Measurements from ENCODE around the gene HIPK1.

DNA sequence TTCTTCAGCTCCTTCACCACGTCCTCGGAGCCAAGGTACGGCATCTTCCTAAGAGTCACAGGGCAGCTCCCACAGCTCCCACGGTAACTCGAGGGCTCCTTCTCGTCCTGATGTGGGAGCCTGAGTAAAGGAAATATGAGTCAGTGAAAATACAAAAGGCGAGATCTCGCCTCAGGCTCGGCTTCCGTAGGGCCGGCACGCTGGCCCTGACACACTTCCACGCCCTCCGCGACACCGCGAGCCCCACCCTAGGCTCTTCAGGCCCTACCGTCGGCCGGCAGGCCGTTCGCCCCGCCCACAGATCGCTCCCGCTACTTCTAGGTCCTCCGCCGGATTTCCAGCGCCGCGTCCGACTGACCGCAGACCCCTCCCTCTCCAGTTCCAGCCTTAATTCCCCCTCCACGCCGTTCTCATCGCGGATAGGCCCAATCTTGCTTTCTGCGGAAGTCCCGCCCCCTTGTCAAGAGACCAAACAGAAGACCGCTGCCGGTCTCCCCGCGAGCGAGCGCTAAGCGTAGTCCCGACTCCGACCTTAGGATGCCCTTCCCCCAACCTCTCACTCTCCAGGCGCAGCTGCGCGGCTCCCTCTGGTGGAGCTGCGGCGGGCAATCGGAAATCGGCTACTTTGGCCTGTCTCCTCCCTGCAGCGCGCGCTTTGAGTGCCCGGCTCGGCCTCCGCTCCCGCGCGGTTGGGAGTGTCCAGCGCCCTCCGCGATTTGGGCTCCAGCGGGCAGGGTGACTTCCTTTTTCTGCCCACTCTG is 24.3 kb upstream of the HIPK1 start, which contains the start of the genes AP4B1 and DCLRE1B:
- TF ChIP-seq YY1 (IDR thresholded peaks at IDR 0.05; ENCODE audit: insufficient read depth, insufficient read length): peak; percentile 36
- TF ChIP-seq ZNF274 (IDR thresholded peaks at IDR 0.05; ENCODE audit: low read depth, low read length): no peak
